ENCODE results near the gene CSMD2.

The CSMD2 gene

GRCh38 chr1:34165422-34165921 is 442 bp upstream of the CSMD2 start:
- no peak overlapping the region for H3K4me3 ChIP-seq (ENCODE audit: low read length)
- H3K4me1 ChIP-seq (ENCODE audit: low read length): no peaks in the 10 kb centered on the region
- no peaks in the 10 kb centered on the region for H3K79me2 ChIP-seq (ENCODE audit: low read length)
- H3K4me2 ChIP-seq (ENCODE audit: low read length): no peak overlapping the region
- H2AFZ ChIP-seq (ENCODE audit: low read depth, low read length): no peak overlapping the region
- no peak overlapping the region for H3K9ac ChIP-seq (ENCODE audit: low read length)
- no peak overlapping the region for H3K27ac ChIP-seq (ENCODE audit: low read length)
- H4K20me1 ChIP-seq (ENCODE audit: insufficient read depth, low read length): no peaks in the 10 kb centered on the region
- H3K9me3 ChIP-seq (ENCODE audit: insufficient read depth, low read length): no peaks in the 10 kb centered on the region
- H3K27me3 ChIP-seq (ENCODE audit: low read depth, low read length): 0 out of 2 replicates have a peak, but pooled peaks cover 7% of the 10 kb centered on the region
- TF ChIP-seq EZH2phosphoT487 (IDR thresholded peaks at IDR 0.05; ENCODE audit: low read depth) (no peak), CTCF (IDR thresholded peaks at IDR 0.05; ENCODE audit: low read depth, low read length) (no peak)
- no peaks in the 10 kb centered on the region for H3K36me3 ChIP-seq (replicated peaks; ENCODE audit: low read depth, low read length)

- Histone ChIP-seq H3K4me2 (ENCODE audit: low read length) (no peak overlapping the region), H3K9ac (ENCODE audit: low read length) (no peak overlapping the region), H3K9me3 (ENCODE audit: insufficient read depth, low read length) (no peaks in the 10 kb centered on the region), H3K79me2 (ENCODE audit: low read length) (no peaks in the 10 kb centered on the region), H3K27me3 (ENCODE audit: low read depth, low read length) (0 out of 2 replicates have a peak, but pooled peaks cover 7% of the 10 kb centered on the region), H3K4me3 (ENCODE audit: low read length) (no peak overlapping the region), H4K20me1 (ENCODE audit: insufficient read depth, low read length) (no peaks in the 10 kb centered on the region), H3K27ac (ENCODE audit: low read length) (no peak overlapping the region), H2AFZ (ENCODE audit: low read depth, low read length) (no peak overlapping the region), H3K36me3 (replicated peaks; ENCODE audit: low read depth, low read length) (no peaks in the 10 kb centered on the region), H3K4me1 (ENCODE audit: low read length) (no peaks in the 10 kb centered on the region)
- TF ChIP-seq EZH2phosphoT487 (IDR thresholded peaks at IDR 0.05; ENCODE audit: low read depth): no peak
- TF ChIP-seq CTCF (IDR thresholded peaks at IDR 0.05; ENCODE audit: low read depth, low read length): no peak
Measured at GRCh38 chr1:34163792-34164731, 968 bp downstream of the CSMD2 start.

GRCh38 chr1:34162852-34163766 is 1.9 kb downstream of the CSMD2 start:
- Histone ChIP-seq H2AFZ (ENCODE audit: low read depth, low read length) (no peak overlapping the region), H3K36me3 (replicated peaks; ENCODE audit: low read depth, low read length) (no peaks in the 10 kb centered on the region), H3K4me1 (ENCODE audit: low read length) (no peaks in the 10 kb centered on the region), H3K4me3 (ENCODE audit: low read length) (no peak overlapping the region), H3K9ac (ENCODE audit: low read length) (no peak overlapping the region), H3K27ac (ENCODE audit: low read length) (no peak overlapping the region), H3K4me2 (ENCODE audit: low read length) (no peak overlapping the region), H3K9me3 (ENCODE audit: insufficient read depth, low read length) (no peaks in the 10 kb centered on the region), H3K27me3 (ENCODE audit: low read depth, low read length) (0 out of 2 replicates have a peak, but pooled peaks cover 7% of the 10 kb centered on the region), H3K79me2 (ENCODE audit: low read length) (no peaks in the 10 kb centered on the region), H4K20me1 (ENCODE audit: insufficient read depth, low read length) (no peaks in the 10 kb centered on the region)
- TF ChIP-seq CTCF (IDR thresholded peaks at IDR 0.05; ENCODE audit: low read depth, low read length) (no peak), EZH2phosphoT487 (IDR thresholded peaks at IDR 0.05; ENCODE audit: low read depth) (no peak)
